ENCODE measurements around the gene UST. TPM values are rescaled to one million over a fixed set of nuclear protein-coding genes. Genes with fewer than 3 reads are reported as not detected.

Gene UST
- total and polyA plus RNA-seq, 4 donors = 0.24 to 2.7 (median 0.87) TPM

- H3K9me3 ChIP-seq (ENCODE audit: control insufficient read depth in 4 of 4, low read length in 3 of 4) = no peaks in the 10 kb centered on the region
- H3K4me1 ChIP-seq (ENCODE audit: control insufficient read depth in 4 of 4, insufficient read depth in 4 of 4, low read length in 3 of 4) = peaks cover 0 to 8% (median 2%) of the 10 kb centered on the region in 4 donors
- DNase-seq (ENCODE audit: low spot score) = no peak
- 68% methylated on average over 5 of the region's 5 CpGs for WGBS
- H3K27ac ChIP-seq (ENCODE audit: low read depth in 1 of 2, low read length in 2 of 2) = no peak overlapping the region
- H3K27me3 ChIP-seq (ENCODE audit: control insufficient read depth in 4 of 4, insufficient read depth in 4 of 4, low read length in 3 of 4) = no peaks in the 10 kb centered on the region
- H3K4me3 ChIP-seq (ENCODE audit: low read depth in 1 of 3, low read length in 3 of 3) = no peak overlapping the region
- no peak overlapping the region for H3K9ac ChIP-seq (ENCODE audit: low read depth in 1 of 2, low read length in 2 of 2)
- TF ChIP-seq HNF4G (IDR thresholded peaks at IDR 0.05) (no peak), FOXA1 (IDR thresholded peaks at IDR 0.05) (no peak), SP1 (IDR thresholded peaks at IDR 0.05) (no peak), RAD21 (IDR thresholded peaks at IDR 0.05) (no peak), EGR1 (IDR thresholded peaks at IDR 0.05; ENCODE audit: low read depth in 2 of 2) (no peak), NR2F2 (IDR thresholded peaks at IDR 0.05) (no peak), TAF1 (conservative IDR thresholded peaks at IDR 0.05) (no peak), RXRA (IDR thresholded peaks at IDR 0.05) (no peak)
- H3K36me3 ChIP-seq (ENCODE audit: control insufficient read depth in 4 of 4, insufficient read depth in 3 of 4, low read depth in 1 of 4, low read length in 3 of 4) = no peaks in the 10 kb centered on the region
These were observed 308.5 kb downstream of the UST start for GRCh38 chr6:149055195-149055899.

DNA sequence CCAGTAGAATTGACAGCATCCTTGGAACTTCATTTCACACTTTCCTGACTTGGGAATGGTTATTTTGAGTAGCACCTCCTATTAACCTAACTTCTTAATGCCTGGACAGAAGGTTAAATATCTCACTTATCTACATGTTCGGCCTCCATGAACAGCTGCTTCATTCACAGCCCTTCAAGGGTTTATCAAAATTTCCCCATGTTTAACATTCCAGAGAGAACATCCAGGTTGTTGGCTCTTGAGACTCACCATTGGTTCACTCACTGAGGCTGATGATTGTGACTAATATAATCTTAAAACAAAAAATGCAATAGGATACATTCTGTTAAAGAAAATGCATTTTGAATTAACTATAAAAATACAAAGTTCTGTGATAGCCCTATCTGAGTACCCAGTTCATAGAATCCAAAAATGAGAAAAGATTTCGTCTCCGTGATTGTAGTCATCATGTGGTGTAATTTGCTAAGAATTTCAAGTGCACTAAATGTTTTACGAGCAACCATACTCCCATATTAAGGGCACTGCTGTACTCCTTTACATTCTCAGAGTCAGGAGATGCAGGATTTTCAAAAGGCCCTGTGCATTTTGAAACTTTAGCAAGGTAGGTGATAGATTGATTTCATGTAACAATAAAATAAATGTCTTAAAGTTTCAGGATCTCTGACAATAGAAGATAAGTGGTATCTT, 310.1 kb downstream of the UST start:
- Histone ChIP-seq H3K36me3 (ENCODE audit: control insufficient read depth in 4 of 4, insufficient read depth in 3 of 4, low read depth in 1 of 4, low read length in 3 of 4) (no peaks in the 10 kb centered on the region), H3K9ac (ENCODE audit: low read depth in 1 of 2, low read length in 2 of 2) (no peak overlapping the region), H3K4me1 (ENCODE audit: control insufficient read depth in 4 of 4, insufficient read depth in 4 of 4, low read length in 3 of 4) (peaks cover 2 to 23% (median 11%) of the 10 kb centered on the region in 4 donors), H3K4me3 (ENCODE audit: low read depth in 1 of 3, low read length in 3 of 3) (no peak overlapping the region), H3K9me3 (ENCODE audit: control insufficient read depth in 4 of 4, low read length in 3 of 4) (no peaks in the 10 kb centered on the region), H3K27me3 (ENCODE audit: control insufficient read depth in 4 of 4, insufficient read depth in 4 of 4, low read length in 3 of 4) (no peaks in the 10 kb centered on the region), H3K27ac (ENCODE audit: low read depth in 1 of 2, low read length in 2 of 2) (no peak overlapping the region)
- DNase-seq (ENCODE audit: low spot score) = no peak
- TF ChIP-seq ATF3 (IDR thresholded peaks at IDR 0.05) (no peak), RAD21 (IDR thresholded peaks at IDR 0.05) (no peak), FOXA2 (IDR thresholded peaks at IDR 0.05) (no peak), CTCF (IDR thresholded peaks at IDR 0.05; ENCODE audit: low read depth, low read length, missing input control) (no peak), HNF4G (IDR thresholded peaks at IDR 0.05) (no peak), JUND (IDR thresholded peaks at IDR 0.05) (no peak), ZBTB33 (IDR thresholded peaks at IDR 0.05) (no peak), TAF1 (conservative IDR thresholded peaks at IDR 0.05) (no peak), EGR1 (IDR thresholded peaks at IDR 0.05; ENCODE audit: low read depth in 2 of 2) (no peak), GABPA (IDR thresholded peaks at IDR 0.05 in 1 of 2, conservative IDR thresholded peaks at IDR 0.05 in 1 of 2) (no peak), RXRA (IDR thresholded peaks at IDR 0.05) (no peak), FOXA1 (IDR thresholded peaks at IDR 0.05) (no peak), SP1 (IDR thresholded peaks at IDR 0.05) (no peak)
- TF ChIP-seq, protein P1, sequence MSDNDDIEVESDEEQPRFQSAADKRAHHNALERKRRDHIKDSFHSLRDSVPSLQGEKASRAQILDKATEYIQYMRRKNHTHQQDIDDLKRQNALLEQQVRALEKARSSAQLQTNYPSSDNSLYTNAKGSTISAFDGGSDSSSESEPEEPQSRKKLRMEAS (IDR thresholded peaks at IDR 0.05) = no peak
- TF ChIP-seq, protein P2, sequence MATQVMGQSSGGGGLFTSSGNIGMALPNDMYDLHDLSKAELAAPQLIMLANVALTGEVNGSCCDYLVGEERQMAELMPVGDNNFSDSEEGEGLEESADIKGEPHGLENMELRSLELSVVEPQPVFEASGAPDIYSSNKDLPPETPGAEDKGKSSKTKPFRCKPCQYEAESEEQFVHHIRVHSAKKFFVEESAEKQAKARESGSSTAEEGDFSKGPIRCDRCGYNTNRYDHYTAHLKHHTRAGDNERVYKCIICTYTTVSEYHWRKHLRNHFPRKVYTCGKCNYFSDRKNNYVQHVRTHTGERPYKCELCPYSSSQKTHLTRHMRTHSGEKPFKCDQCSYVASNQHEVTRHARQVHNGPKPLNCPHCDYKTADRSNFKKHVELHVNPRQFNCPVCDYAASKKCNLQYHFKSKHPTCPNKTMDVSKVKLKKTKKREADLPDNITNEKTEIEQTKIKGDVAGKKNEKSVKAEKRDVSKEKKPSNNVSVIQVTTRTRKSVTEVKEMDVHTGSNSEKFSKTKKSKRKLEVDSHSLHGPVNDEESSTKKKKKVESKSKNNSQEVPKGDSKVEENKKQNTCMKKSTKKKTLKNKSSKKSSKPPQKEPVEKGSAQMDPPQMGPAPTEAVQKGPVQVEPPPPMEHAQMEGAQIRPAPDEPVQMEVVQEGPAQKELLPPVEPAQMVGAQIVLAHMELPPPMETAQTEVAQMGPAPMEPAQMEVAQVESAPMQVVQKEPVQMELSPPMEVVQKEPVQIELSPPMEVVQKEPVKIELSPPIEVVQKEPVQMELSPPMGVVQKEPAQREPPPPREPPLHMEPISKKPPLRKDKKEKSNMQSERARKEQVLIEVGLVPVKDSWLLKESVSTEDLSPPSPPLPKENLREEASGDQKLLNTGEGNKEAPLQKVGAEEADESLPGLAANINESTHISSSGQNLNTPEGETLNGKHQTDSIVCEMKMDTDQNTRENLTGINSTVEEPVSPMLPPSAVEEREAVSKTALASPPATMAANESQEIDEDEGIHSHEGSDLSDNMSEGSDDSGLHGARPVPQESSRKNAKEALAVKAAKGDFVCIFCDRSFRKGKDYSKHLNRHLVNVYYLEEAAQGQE (IDR thresholded peaks at IDR 0.05) = no peak
- WGBS = 86% methylated on average over 4 of the region's 4 CpGs
